ENCODE data around the gene GGCX.

The GGCX gene

GRCh38 chr2:85516653-85517389 lies 44.5 kb downstream of the GGCX start:
- DNase-seq (ENCODE audit: low read depth) = no peak

GRCh38 chr2:85514323-85514722 lies 47.0 kb downstream of the GGCX start:
- DNase-seq (ENCODE audit: low read depth) = no peak

GRCh38 chr2:85511008-85511811 lies 50.1 kb downstream of the GGCX start:
- DNase-seq (ENCODE audit: low read depth) = no peak

- no peak for DNase-seq (ENCODE audit: low read depth)
These were observed 54.5 kb downstream of the GGCX start for GRCh38 chr2:85506768-85507181.

GRCh38 chr2:85505551-85506238 lies 55.6 kb downstream of the GGCX start:
- DNase-seq (ENCODE audit: low read depth) = no peak

- no peak for DNase-seq (ENCODE audit: low read depth)
These were observed 56.5 kb downstream of the GGCX start for GRCh38 chr2:85504778-85505261.

- DNase-seq (ENCODE audit: low read depth) = no peak
These were observed 57.2 kb downstream of the GGCX start for GRCh38 chr2:85503851-85504777.

GRCh38 chr2:85503168-85503850 lies 58.0 kb downstream of the GGCX start:
- no peak for DNase-seq (ENCODE audit: low read depth)

- DNase-seq (ENCODE audit: low read depth) = no peak
These were observed 58.6 kb downstream of the GGCX start for GRCh38 chr2:85502720-85503119.

- no peak for DNase-seq (ENCODE audit: low read depth)
These were observed 60.0 kb downstream of the GGCX start for GRCh38 chr2:85501248-85501647.

- DNase-seq (ENCODE audit: low read depth) = no peak
These were observed 63.2 kb downstream of the GGCX start for GRCh38 chr2:85497944-85498630.

GRCh38 chr2:85496436-85496835 lies 64.9 kb downstream of the GGCX start:
- DNase-seq (ENCODE audit: low read depth) = no peak
